HG02588 (cell line): ENCODE measurements around the gene RADIL.
"Not testable (repeated sequence)": the region's sequence is repeated elsewhere in the genome, so short reads cannot be mapped to it uniquely, and the experiment has no call there.

Experiments
- ATAC-seq: cut with Tn5 transposase; IDR thresholded peaks from one replicate; pipeline ENCODE4 v1.9.1; 2021; ENCODE audit warnings: mild to moderate bottlenecking, moderate library complexity; ENCODE audit not compliant: unreplicated experiment

Gene RADIL

GRCh38 chr7:4797858-4798705 is 85.4 kb downstream of the RADIL start:
- no peak for ATAC-seq

- ATAC-seq, result no peak
These were observed 87.1 kb downstream of the RADIL start for GRCh38 chr7:4796453-4796852.

GRCh38 chr7:4794591-4795350 is 88.7 kb downstream of the RADIL start:
- ATAC-seq, result no peak

GRCh38 chr7:4794171-4794570 is 89.3 kb downstream of the RADIL start:
- not testable (repeated sequence) for ATAC-seq

GRCh38 chr7:4793385-4793993 is 90.0 kb downstream of the RADIL start:
- ATAC-seq, result not testable (repeated sequence)

DNA sequence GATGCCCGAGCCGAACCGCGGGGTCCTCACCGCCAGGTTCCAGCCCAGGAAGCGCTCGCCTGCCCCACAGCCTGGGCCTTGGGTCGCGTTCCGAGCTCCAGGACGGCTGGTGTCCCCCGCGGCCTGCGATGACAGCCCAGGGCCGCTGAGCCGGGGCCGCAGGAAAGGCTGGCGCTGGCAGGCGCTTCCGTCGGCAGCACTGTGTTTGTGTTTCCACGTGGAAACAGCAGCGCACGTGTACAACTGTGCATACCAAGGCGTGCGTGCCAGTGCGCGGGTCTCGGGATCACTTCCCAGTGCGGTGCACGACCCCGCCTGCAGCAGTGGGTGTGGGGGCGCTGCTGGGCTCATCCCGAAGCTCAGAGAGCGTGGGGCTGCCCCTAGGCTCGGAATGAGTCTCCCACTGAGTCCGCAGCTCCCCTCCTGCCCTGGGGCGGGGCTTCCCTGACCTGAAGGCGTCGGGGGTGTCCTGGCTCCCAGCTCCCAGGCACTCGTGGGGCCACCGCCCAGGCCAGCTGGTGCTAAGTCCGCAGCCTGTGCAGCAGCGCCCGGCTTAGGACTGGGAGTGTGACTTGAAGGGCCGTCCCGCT is 90.9 kb downstream of the RADIL start:
- ATAC-seq, result no peak

GRCh38 chr7:4791738-4792536 is 91.6 kb downstream of the RADIL start:
- no peak for ATAC-seq

- ATAC-seq, result no peak
These were observed 92.3 kb downstream of the RADIL start for GRCh38 chr7:4791101-4791737.

- ATAC-seq, result no peak
These were observed 93.0 kb downstream of the RADIL start for GRCh38 chr7:4790516-4790991.

DNA sequence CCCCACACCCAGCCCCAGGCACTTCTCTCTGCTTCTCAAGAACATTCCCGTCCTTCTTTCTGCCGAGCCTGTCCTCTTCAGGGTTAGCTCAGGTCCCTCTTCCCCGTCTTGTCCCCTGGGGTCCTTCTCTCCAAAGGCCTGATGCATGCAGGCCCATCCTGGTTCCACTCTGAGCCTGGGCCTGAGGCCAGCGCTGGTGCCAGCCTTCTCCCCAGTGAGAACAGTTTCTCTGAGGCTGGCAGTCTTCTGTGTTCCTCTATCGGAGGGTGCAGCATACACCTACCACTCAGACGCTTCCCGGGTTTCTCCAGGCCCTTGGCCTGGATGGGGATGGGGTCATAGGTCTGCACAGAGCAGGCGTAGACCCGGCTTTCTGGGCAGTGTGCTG is 93.4 kb downstream of the RADIL start:
- no peak for ATAC-seq

- ATAC-seq, result no peak
These were observed 94.1 kb downstream of the RADIL start for GRCh38 chr7:4789194-4790077.

GRCh38 chr7:4788627-4789189 is 94.8 kb downstream of the RADIL start:
- ATAC-seq, result no peak

- no peak for ATAC-seq
These were observed 95.4 kb downstream of the RADIL start for GRCh38 chr7:4787947-4788626.

GRCh38 chr7:4787541-4787940 is 96.0 kb downstream of the RADIL start:
- ATAC-seq, result no peak

GRCh38 chr7:4786015-4786414 is 97.5 kb downstream of the RADIL start:
- ATAC-seq, result no peak

DNA sequence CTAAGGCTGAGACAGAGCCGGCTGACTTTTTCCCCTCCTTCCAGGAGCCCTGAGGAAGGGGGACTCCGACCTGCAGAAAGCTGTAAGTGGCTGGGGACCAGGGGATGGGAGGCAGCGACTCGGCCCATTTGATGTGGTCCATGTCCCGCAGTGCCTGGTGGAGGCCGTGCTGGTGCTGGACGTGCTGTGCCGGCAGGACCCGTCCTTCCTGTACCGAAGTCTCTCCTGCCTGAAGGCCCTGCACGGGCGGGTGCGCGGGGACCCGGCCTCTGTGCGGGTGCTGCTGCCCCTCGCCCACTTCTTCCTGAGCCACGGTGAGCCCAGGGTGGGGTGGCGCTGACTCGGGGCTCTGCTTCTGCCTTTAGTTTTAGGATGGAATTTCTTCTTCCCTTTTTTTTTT is 98.1 kb downstream of the RADIL start:
- ATAC-seq, result no peak

- no peak for ATAC-seq
These were observed 98.7 kb downstream of the RADIL start for GRCh38 chr7:4784799-4785198.

GRCh38 chr7:4783762-4784351 is 99.7 kb downstream of the RADIL start:
- no peak for ATAC-seq
